Bronchial epithelial cell (primary cell): ENCODE results near the gene CHURC1. TPM values are rescaled to one million over a fixed set of nuclear protein-coding genes. Genes with fewer than 3 reads are reported as not detected.

Experiments used
- DNase-seq: peaks from one replicate; pipeline ENCODE4 v3.0.0-alpha.2; 2010; ENCODE audit warnings: low read depth
- FAIRE-seq: peaks from 2 replicates; lab custom pipeline; 2011; peaks lifted over from hg19 to GRCh38; lab: Jason Lieb, UNC
- H3K27me3 ChIP-seq: 2 replicates; pipeline ENCODE4 v1.5.1; 2011; ENCODE audit warnings: low read length; ENCODE audit not compliant: control insufficient read depth, insufficient read depth
- H3K36me3 ChIP-seq: 2 replicates; pipeline ENCODE4 v1.5.1; 2011; ENCODE audit warnings: low read length; ENCODE audit not compliant: control insufficient read depth, insufficient read depth
- H3K4me3 ChIP-seq: 2 replicates; pipeline ENCODE4 v1.5.1; 2011; ENCODE audit warnings: mild to moderate bottlenecking, low read depth, low read length, control low read depth
- total RNA-seq: library from RNA; depleted of rRNA; stranded (reverse); fragments of >200 nt; gene quantifications from 2 replicates; pipeline ENCODE4 v1.2.1, GENCODE V29; 2014
- TF ChIP-seq, protein P1 (sequence below): IDR thresholded peaks from 2 replicates; pipeline ENCODE4 v1.5.1; 2011; ENCODE audit warnings: mild to moderate bottlenecking, moderate library complexity, low read length, control low read depth, inconsistent platforms; ENCODE audit not compliant: insufficient read depth, severe bottlenecking

The CHURC1 gene
- total RNA-seq, 1 donor from 2014 or later = 21.9 TPM

- TF ChIP-seq, protein P1, sequence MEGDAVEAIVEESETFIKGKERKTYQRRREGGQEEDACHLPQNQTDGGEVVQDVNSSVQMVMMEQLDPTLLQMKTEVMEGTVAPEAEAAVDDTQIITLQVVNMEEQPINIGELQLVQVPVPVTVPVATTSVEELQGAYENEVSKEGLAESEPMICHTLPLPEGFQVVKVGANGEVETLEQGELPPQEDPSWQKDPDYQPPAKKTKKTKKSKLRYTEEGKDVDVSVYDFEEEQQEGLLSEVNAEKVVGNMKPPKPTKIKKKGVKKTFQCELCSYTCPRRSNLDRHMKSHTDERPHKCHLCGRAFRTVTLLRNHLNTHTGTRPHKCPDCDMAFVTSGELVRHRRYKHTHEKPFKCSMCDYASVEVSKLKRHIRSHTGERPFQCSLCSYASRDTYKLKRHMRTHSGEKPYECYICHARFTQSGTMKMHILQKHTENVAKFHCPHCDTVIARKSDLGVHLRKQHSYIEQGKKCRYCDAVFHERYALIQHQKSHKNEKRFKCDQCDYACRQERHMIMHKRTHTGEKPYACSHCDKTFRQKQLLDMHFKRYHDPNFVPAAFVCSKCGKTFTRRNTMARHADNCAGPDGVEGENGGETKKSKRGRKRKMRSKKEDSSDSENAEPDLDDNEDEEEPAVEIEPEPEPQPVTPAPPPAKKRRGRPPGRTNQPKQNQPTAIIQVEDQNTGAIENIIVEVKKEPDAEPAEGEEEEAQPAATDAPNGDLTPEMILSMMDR = no peak
- peaks cover 6% of the 10 kb centered on the region for H3K27me3 ChIP-seq
- FAIRE-seq (no peak), DNase-seq (no peak)
- no peaks in the 10 kb centered on the region for H3K36me3 ChIP-seq
- no peak overlapping the region for H3K4me3 ChIP-seq
These were observed 59.6 kb downstream of the CHURC1 start for GRCh38 chr14:64973826-64974225.

- TF ChIP-seq, protein P1 = no peak
These were observed 60.3 kb downstream of the CHURC1 start for GRCh38 chr14:64974563-64974962.

GRCh38 chr14:64979336-64980074, 65.2 kb downstream of the CHURC1 start:
- no peak for DNase-seq
- FAIRE-seq = no peak
- Histone ChIP-seq H3K4me3 (no peak overlapping the region), H3K27me3 (peaks cover 4% of the 10 kb centered on the region), H3K36me3 (no peaks in the 10 kb centered on the region)
- TF ChIP-seq, protein P1 = no peak

More at GRCh38 chr14:64974563-64974962, 60.3 kb downstream of the CHURC1 start:
- Histone ChIP-seq H3K36me3 (no peaks in the 10 kb centered on the region), H3K4me3 (no peak overlapping the region), H3K27me3 (peaks cover 6% of the 10 kb centered on the region)
- no peak for FAIRE-seq
- no peak for DNase-seq

- Histone ChIP-seq H3K4me3 (no peak overlapping the region), H3K36me3 (no peaks in the 10 kb centered on the region), H3K27me3 (no peaks in the 10 kb centered on the region)
- peak; percentile 62 for DNase-seq
- TF ChIP-seq, protein P1 = peak; percentile 51
- no peak for FAIRE-seq
These were observed 69.4 kb downstream of the CHURC1 start for GRCh38 chr14:64983439-64984310.

Other genes with a start within 250 kb of the CHURC1 start
- 32.4 and 35.8 TPM in 2 replicates for gene PLEKHG3, start 210.0 kb upstream of the CHURC1 start, total RNA-seq
- not detected in 2 replicates for gene SPTB, start 34.5 kb upstream of the CHURC1 start, total RNA-seq
- gene GPX2, start 28.3 kb downstream of the CHURC1 start, total RNA-seq = 1.3 and 5.9 TPM in 2 replicates
- gene RAB15, start 57.9 kb downstream of the CHURC1 start, total RNA-seq = 0.77 TPM in 1 of 2 replicates, not detected in the other
- 6.8 and 7.2 TPM in 2 replicates for gene FNTB, start 72.4 kb downstream of the CHURC1 start, total RNA-seq
- gene MAX, start 188.1 kb downstream of the CHURC1 start, total RNA-seq = 42.4 and 48.8 TPM in 2 replicates